GM12892 (cell line): ENCODE results near the gene PTPRK.

ENCODE experiments used
- DNase-seq: peaks from one replicate; pipeline ENCODE4 v3.0.0; 2011; ENCODE audit not compliant: insufficient read length
- FAIRE-seq: peaks from 2 replicates; lab custom pipeline; 2011; peaks lifted over from hg19 to GRCh38; lab: Jason Lieb, UNC
- POLR2A ChIP-seq: IDR thresholded peaks from 2 replicates; pipeline ENCODE4 v1.6.1; 2011; ENCODE audit warnings: low read depth, low read length, control low read depth
- POLR2AphosphoS5 ChIP-seq: IDR thresholded peaks from 2 replicates; pipeline ENCODE4 v1.6.1; 2011; ENCODE audit warnings: low read depth, low read length, control low read depth
- TAF1 ChIP-seq: IDR thresholded peaks from 2 replicates; pipeline ENCODE4 v1.6.1; 2011; ENCODE audit warnings: low read depth, mild to moderate bottlenecking, control low read depth, low read length, borderline replicate concordance

The PTPRK gene

DNA sequence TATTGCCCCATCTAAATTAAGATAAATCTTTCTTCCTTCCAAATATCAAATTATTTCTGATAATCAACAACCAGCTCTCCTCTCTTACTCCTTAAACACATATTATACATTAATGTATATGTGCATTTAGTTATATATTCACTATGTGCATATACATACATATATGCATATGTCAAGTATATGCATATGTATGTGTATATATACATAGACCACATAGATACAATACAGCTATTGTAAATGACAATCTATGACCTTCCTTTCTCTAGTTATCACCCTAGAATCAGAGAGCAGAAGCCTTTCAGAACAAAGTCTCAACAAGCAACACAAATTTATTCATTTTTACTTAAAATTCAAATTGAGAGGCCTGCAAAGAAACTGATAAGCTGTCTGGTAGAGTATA, 378.5 kb downstream of the PTPRK start:
- DNase-seq (no peak), FAIRE-seq (no peak)
- no peak for TF ChIP-seq TAF1
- TF ChIP-seq POLR2AphosphoS5 = no peak
- TF ChIP-seq POLR2A = no peak

DNA sequence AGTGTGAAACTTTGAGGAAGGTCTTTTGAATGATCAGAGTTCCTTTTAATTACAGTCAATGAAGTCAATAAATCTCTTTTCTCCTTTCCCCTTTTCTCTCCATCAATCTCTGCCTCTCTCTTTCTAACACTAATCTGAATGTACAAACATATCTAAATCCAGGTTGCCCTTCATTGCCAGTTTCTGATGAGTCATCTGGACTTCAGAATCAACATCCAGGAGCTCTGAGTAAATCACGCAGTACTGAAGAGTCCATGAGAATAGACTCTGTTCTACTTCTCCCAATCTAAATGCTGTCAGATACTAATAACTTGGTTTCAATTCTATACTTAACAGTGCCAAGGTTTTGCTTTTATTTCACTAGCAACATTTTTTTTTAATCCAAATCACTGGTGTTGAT, 380.9 kb downstream of the PTPRK start:
- FAIRE-seq (no peak), DNase-seq (no peak)
- TF ChIP-seq POLR2A (no peak), TAF1 (no peak), POLR2AphosphoS5 (no peak)

DNA sequence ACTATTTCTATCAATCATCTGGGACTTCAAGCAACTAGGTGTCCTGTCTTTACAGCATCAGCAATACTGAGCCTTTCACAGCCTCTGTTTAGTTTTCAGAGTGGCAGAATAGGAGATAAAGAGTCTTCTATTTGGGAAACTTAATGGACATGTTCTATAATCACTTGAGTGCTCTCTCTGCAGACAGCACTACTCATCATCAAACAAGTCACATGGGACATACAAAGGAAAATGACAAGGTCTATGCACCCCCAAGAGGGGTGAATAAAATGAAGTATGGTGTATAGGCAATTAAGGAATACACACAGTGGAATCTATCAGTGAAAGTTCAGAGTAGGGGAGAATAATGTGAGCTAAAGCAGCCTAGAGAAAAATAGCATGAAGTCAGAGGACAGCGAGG, 381.7 kb downstream of the PTPRK start:
- FAIRE-seq (no peak), DNase-seq (no peak)
- TF ChIP-seq POLR2AphosphoS5 (no peak), TAF1 (no peak), POLR2A (no peak)

DNA sequence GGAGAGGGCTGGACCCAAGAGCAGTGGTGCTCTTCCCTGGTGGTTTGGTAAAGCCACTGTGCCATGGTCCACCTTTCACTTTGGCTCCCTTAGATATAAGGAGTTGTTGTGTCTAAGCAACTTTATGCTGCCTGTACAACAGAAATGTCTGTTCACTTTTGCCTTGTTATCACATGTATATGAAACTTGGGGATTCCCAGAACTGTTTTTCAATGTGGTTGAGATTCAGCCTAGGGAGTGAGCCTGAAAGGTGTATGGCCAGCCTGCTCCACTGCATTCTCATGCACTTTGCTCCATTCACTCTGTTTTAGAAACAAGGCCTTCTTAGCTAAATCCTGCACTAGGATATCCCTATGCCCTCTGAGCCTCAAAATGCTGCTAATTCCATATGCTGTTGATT, 385.1 kb downstream of the PTPRK start:
- no peak for TF ChIP-seq POLR2A
- TF ChIP-seq POLR2AphosphoS5 = no peak
- no peak for TF ChIP-seq TAF1
- FAIRE-seq (no peak), DNase-seq (no peak)

DNA sequence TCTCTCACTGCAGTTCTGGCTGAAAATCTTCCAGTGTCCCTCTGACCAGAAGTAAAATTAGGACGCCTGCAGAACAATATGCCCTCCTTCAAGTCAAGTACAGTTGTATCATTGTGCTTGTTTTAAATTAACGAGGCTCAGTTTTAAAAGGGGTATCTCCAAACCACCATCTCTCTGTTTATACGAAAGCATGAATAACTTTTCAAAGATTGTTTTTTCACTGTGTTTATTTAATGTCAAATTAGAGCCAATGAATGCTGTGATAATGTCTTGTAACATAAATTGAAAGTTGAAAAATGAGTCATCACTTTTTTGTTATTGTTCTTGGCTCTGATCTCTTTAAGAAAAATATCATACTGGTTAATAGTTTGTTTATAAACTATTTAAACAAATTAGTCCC, 388.8 kb downstream of the PTPRK start:
- DNase-seq = no peak
- no peak for FAIRE-seq
- no peak for TF ChIP-seq TAF1
- no peak for TF ChIP-seq POLR2AphosphoS5
- no peak for TF ChIP-seq POLR2A

DNA sequence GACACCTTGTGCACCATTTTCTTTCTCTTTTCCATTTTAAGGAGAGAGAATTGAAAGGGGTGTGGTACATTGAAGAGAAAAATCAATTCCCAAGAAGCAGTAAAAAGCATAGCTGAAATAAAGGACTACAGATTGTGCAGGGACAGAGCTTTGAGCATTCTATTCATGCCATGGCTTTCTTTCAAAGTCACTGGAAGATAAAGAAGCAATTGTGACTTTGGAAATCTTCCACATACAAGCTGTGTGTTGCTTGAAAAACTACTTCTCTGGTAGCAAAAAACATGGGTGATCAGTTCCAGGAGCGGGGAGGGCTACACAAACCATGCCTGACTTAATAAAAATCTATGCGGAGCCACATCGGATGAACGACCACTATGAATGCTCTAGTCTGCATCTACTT, 389.4 kb downstream of the PTPRK start:
- TF ChIP-seq POLR2AphosphoS5 (no peak), POLR2A (no peak), TAF1 (no peak)
- DNase-seq (no peak), FAIRE-seq (no peak)

DNA sequence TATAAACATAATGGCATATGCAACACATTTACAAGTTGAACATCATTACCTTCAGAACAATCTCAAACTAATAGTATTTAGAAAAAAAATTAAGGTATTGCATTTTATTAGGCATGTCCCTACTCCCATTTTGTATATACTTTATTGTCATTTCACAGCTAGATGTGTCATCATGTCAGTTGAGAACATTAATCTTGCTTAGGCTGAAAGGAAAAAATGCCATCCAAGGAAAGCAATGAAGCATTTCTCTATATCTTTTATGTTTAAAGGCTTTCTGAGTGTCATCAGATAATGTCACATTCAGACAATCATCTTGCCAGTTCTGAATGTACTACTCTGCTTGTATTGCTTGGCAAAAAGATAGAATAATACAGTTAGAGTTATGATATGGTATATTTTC, 390.7 kb downstream of the PTPRK start:
- no peak for TF ChIP-seq POLR2A
- TF ChIP-seq TAF1 = no peak
- TF ChIP-seq POLR2AphosphoS5 = no peak
- DNase-seq (no peak), FAIRE-seq (no peak)

DNA sequence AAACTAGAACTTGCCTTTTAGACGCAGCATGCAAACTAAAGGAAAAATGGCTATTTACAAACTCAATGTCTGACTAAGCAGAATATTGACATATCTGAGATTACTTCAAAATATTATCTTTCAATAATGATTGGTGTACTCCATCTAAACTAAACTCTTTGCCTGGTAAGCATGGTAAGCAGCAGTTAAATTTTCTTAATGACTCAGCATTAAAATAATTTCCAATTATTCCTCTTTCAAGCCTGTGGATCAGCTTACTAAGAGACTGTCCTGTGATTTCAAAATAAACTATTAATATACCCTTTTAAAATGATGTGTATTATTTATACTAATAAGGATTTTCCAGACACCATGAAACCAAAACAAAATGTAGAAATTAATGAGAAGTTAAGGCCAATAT, 392.7 kb downstream of the PTPRK start:
- FAIRE-seq (no peak), DNase-seq (no peak)
- TF ChIP-seq POLR2AphosphoS5 = no peak

DNA sequence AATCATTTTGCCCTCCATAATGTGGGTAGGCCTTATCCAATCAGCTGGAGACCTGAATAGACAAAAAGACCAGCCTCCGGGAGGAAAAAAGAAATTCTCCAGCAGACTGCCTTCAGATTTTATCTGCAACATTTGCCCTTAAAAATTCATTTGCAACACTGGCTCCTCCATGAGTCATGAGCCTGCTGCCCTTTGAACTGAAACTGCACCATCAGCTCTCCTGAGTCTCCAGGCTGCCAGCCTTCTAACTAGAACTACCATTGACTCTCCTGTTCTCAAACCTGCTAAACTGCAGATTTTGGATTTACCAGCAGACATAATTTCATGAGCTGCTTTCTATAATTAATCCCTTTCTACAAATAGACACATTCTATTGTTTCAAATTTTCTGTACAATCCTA, 395.7 kb downstream of the PTPRK start:
- no peak for TF ChIP-seq POLR2AphosphoS5
- no peak for TF ChIP-seq TAF1
- no peak for TF ChIP-seq POLR2A
- FAIRE-seq (no peak), DNase-seq (no peak)

DNA sequence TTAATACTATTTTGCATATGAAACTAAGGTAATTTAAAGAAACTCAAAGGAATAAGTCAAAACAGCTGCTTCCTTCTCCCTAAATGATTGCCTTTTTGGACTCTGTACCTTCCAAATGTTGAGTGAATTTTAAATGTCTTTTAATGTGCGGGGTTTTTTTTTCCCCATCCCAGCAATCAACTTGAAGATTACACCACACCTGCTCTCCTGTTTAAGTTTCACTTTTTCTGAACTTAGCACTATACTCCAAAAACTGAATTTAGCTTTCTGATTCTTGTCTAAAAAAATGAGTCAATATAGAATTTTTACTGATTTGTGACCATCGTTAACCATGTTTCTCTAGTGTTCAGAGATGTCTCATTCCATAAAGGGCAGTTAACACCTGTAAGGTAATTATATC, 398.8 kb downstream of the PTPRK start:
- DNase-seq (no peak), FAIRE-seq (no peak)
- TF ChIP-seq TAF1 (no peak), POLR2A (no peak), POLR2AphosphoS5 (no peak)

DNA sequence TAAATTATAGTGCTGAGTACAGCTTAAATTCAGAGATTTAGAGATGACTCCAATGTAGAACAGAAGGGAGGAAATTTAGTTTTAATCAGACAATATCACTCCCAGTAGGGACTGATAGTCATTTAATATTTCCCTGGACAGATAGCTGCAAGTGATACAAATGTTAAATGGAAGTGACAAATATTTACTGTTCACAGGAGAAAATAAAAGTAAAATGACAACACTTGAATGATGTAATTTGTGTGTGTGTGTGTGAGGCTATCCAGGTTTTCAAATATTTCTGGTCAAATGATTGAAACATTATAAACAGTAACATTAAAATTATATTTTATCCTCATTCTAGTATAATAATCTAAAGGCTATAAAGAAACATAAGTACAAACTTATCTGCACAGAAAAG, 399.2 kb downstream of the PTPRK start:
- no peak for TF ChIP-seq TAF1
- no peak for TF ChIP-seq POLR2A
- TF ChIP-seq POLR2AphosphoS5 = no peak
- DNase-seq (no peak), FAIRE-seq (no peak)

DNA sequence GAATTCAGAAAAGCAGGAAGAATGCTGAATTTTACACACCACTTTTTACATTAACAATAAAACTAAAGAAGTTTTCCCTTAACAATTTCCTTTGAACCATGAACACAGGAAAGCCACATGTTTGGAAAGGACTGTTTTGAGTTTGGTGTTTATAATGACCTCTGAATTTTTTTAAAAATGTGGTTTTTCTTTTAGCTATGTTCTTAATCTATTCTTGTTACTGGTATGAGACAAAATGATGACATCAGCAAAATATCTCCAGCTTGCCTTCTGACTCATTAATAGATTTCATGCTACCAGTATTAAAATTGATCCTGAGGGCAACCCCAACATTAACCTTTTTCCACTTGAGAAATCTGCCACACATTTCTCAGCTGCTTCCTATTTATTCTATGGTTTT, 402.0 kb downstream of the PTPRK start:
- no peak for TF ChIP-seq POLR2AphosphoS5
- TF ChIP-seq TAF1 = no peak
- no peak for TF ChIP-seq POLR2A
- FAIRE-seq = no peak
- no peak for DNase-seq

DNA sequence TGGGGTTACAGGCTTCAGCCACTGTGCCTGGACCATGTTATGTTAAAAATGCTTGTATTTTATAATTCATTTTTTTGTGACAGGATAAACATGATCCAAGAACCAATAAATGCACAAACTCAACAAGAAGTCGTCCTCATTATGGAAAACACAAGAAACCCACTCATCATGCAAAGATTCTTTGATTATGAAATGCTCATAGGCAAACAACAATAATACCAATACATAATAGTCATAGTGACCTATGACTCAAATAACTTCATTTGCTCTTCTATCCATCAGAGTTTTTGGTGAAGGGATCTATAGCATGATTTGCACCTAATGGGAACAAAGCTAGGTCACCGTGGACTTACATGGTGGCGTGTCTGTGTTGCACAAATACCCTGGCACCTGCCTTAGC, 402.5 kb downstream of the PTPRK start:
- no peak for DNase-seq
- no peak for FAIRE-seq

More for the DNA sequence above, 402.5 kb downstream of the PTPRK start:
- no peak for TF ChIP-seq POLR2A
- TF ChIP-seq TAF1 = no peak
- TF ChIP-seq POLR2AphosphoS5 = no peak
